ENCODE data around the gene ZCCHC14. TPM values are rescaled to one million over a fixed set of nuclear protein-coding genes. Genes with fewer than 3 reads are reported as not detected.

The ZCCHC14 gene
- total RNA-seq, 1 experiment from 2014 or later = not detected

GRCh38 chr16:87422106-87422505, 70.7 kb downstream of the ZCCHC14 start:
- Histone ChIP-seq H3K4me1 (ENCODE audit: low read length) (no peaks in the 10 kb centered on the region), H3K9me3 (ENCODE audit: low read length) (no peaks in the 10 kb centered on the region), H3K9ac (ENCODE audit: low read length) (no peak overlapping the region), H3K27me3 (ENCODE audit: low read length) (no peaks in the 10 kb centered on the region), H3K27ac (ENCODE audit: low read length) (no peak overlapping the region), H3K79me2 (ENCODE audit: low read length) (no peaks in the 10 kb centered on the region), H3K36me3 (ENCODE audit: insufficient read depth, low read length) (no peaks in the 10 kb centered on the region), H4K20me1 (ENCODE audit: insufficient read depth, low read depth, low read length) (no peaks in the 10 kb centered on the region), H2AFZ (ENCODE audit: low read length) (no peak overlapping the region), H3K4me3 (ENCODE audit: low read length) (no peak overlapping the region), H3K9me2 (replicated peaks; ENCODE audit: insufficient read depth, low read length) (no peaks in the 10 kb centered on the region), H3K4me2 (ENCODE audit: low read depth, low read length, poor library complexity, severe bottlenecking) (no peak overlapping the region)
- no peak for DNase-seq

GRCh38 chr16:87421003-87421912, 71.6 kb downstream of the ZCCHC14 start:
- Histone ChIP-seq H3K4me2 (ENCODE audit: low read depth, low read length, poor library complexity, severe bottlenecking) (no peak overlapping the region), H4K20me1 (ENCODE audit: insufficient read depth, low read depth, low read length) (no peaks in the 10 kb centered on the region), H3K36me3 (ENCODE audit: insufficient read depth, low read length) (no peaks in the 10 kb centered on the region)

GRCh38 chr16:87420026-87421002, 72.5 kb downstream of the ZCCHC14 start:
- no peak overlapping the region for H3K4me2 ChIP-seq (ENCODE audit: low read depth, low read length, poor library complexity, severe bottlenecking)
- no peak overlapping the region for H3K9ac ChIP-seq (ENCODE audit: low read length)
- no peaks in the 10 kb centered on the region for H3K4me1 ChIP-seq (ENCODE audit: low read length)
- no peaks in the 10 kb centered on the region for H4K20me1 ChIP-seq (ENCODE audit: insufficient read depth, low read depth, low read length)
- H3K27ac ChIP-seq (ENCODE audit: low read length) = no peak overlapping the region
- no peaks in the 10 kb centered on the region for H3K9me3 ChIP-seq (ENCODE audit: low read length)
- H2AFZ ChIP-seq (ENCODE audit: low read length) = no peak overlapping the region
- H3K9me2 ChIP-seq (replicated peaks; ENCODE audit: insufficient read depth, low read length) = no peaks in the 10 kb centered on the region
- no peak overlapping the region for H3K4me3 ChIP-seq (ENCODE audit: low read length)
- H3K27me3 ChIP-seq (ENCODE audit: low read length) = no peaks in the 10 kb centered on the region
- no peaks in the 10 kb centered on the region for H3K79me2 ChIP-seq (ENCODE audit: low read length)
- no peaks in the 10 kb centered on the region for H3K36me3 ChIP-seq (ENCODE audit: insufficient read depth, low read length)
- DNase-seq = peak; percentile 69

More at GRCh38 chr16:87421003-87421912, 71.6 kb downstream of the ZCCHC14 start:
- no peaks in the 10 kb centered on the region for H3K4me1 ChIP-seq (ENCODE audit: low read length)
- no peak overlapping the region for H3K27ac ChIP-seq (ENCODE audit: low read length)
- no peaks in the 10 kb centered on the region for H3K9me2 ChIP-seq (replicated peaks; ENCODE audit: insufficient read depth, low read length)
- H3K9ac ChIP-seq (ENCODE audit: low read length) = no peak overlapping the region
- H3K79me2 ChIP-seq (ENCODE audit: low read length) = no peaks in the 10 kb centered on the region
- H2AFZ ChIP-seq (ENCODE audit: low read length) = no peak overlapping the region
- no peak for DNase-seq
- H3K9me3 ChIP-seq (ENCODE audit: low read length) = no peaks in the 10 kb centered on the region
- no peaks in the 10 kb centered on the region for H3K27me3 ChIP-seq (ENCODE audit: low read length)
- H3K4me3 ChIP-seq (ENCODE audit: low read length) = no peak overlapping the region

DNA sequence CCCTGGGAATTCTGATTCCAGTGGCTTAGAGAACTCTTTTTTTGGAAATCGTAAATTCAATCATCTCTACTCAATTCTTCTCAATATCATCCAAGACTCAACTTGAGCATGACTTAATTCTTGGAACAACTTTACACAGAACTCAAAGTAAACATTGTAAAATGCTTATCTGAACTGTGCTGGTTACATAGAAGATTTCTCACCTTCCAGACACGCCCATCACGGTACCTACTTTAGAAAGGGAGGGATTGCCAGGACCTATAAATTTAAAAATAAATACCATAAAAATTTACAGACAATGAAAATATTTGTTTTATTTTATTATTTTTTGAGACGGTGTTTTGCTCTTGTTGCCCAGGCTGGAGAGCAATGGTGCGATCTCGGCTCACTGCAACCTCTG, 74.2 kb downstream of the ZCCHC14 start:
- Histone ChIP-seq H3K4me2 (ENCODE audit: low read depth, low read length, poor library complexity, severe bottlenecking) (no peak overlapping the region), H3K27me3 (ENCODE audit: low read length) (no peaks in the 10 kb centered on the region), H3K4me3 (ENCODE audit: low read length) (no peak overlapping the region), H4K20me1 (ENCODE audit: insufficient read depth, low read depth, low read length) (no peaks in the 10 kb centered on the region), H2AFZ (ENCODE audit: low read length) (no peak overlapping the region), H3K36me3 (ENCODE audit: insufficient read depth, low read length) (no peaks in the 10 kb centered on the region), H3K9me2 (replicated peaks; ENCODE audit: insufficient read depth, low read length) (no peaks in the 10 kb centered on the region), H3K27ac (ENCODE audit: low read length) (no peak overlapping the region), H3K79me2 (ENCODE audit: low read length) (no peaks in the 10 kb centered on the region), H3K9me3 (ENCODE audit: low read length) (no peaks in the 10 kb centered on the region), H3K4me1 (ENCODE audit: low read length) (no peaks in the 10 kb centered on the region), H3K9ac (ENCODE audit: low read length) (no peak overlapping the region)
- DNase-seq = no peak

DNA sequence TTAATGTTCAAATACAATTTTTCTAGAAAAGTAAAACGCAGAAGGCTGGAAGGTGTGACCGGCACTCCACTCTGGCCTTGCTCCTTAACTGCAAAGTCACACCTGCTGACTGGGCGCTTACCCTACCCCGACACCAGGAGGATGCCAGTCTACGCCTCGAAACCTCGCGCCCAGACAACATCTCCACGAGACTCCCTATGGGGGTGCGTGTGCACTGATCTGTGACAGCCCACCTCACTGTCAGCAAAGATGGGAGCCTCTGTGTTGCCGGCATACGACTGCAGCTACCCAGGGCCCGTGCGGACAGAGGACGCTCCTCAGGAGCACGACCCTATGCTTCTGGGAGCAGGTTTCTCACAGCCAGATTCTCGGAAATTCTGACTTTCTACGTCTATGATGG, 74.6 kb downstream of the ZCCHC14 start:
- Histone ChIP-seq H3K9me2 (replicated peaks; ENCODE audit: insufficient read depth, low read length) (no peaks in the 10 kb centered on the region), H3K4me3 (ENCODE audit: low read length) (no peak overlapping the region), H3K27ac (ENCODE audit: low read length) (no peak overlapping the region), H3K79me2 (ENCODE audit: low read length) (no peaks in the 10 kb centered on the region), H4K20me1 (ENCODE audit: insufficient read depth, low read depth, low read length) (no peaks in the 10 kb centered on the region), H3K4me2 (ENCODE audit: low read depth, low read length, poor library complexity, severe bottlenecking) (no peak overlapping the region), H3K36me3 (ENCODE audit: insufficient read depth, low read length) (no peaks in the 10 kb centered on the region), H3K9ac (ENCODE audit: low read length) (no peak overlapping the region), H3K4me1 (ENCODE audit: low read length) (no peaks in the 10 kb centered on the region), H2AFZ (ENCODE audit: low read length) (no peak overlapping the region), H3K27me3 (ENCODE audit: low read length) (no peaks in the 10 kb centered on the region), H3K9me3 (ENCODE audit: low read length) (no peaks in the 10 kb centered on the region)
- DNase-seq = no peak

- Histone ChIP-seq H3K4me2 (ENCODE audit: low read depth, low read length, poor library complexity, severe bottlenecking) (no peak overlapping the region), H3K27me3 (ENCODE audit: low read length) (no peaks in the 10 kb centered on the region), H3K4me3 (ENCODE audit: low read length) (no peak overlapping the region), H3K9ac (ENCODE audit: low read length) (no peak overlapping the region), H3K9me3 (ENCODE audit: low read length) (no peaks in the 10 kb centered on the region), H3K79me2 (ENCODE audit: low read length) (no peaks in the 10 kb centered on the region), H2AFZ (ENCODE audit: low read length) (no peak overlapping the region), H4K20me1 (ENCODE audit: insufficient read depth, low read depth, low read length) (no peaks in the 10 kb centered on the region), H3K27ac (ENCODE audit: low read length) (no peak overlapping the region), H3K9me2 (replicated peaks; ENCODE audit: insufficient read depth, low read length) (no peaks in the 10 kb centered on the region), H3K4me1 (ENCODE audit: low read length) (no peaks in the 10 kb centered on the region), H3K36me3 (ENCODE audit: insufficient read depth, low read length) (no peaks in the 10 kb centered on the region)
- no peak for DNase-seq
These were observed 75.3 kb downstream of the ZCCHC14 start for GRCh38 chr16:87417528-87417910.

DNA sequence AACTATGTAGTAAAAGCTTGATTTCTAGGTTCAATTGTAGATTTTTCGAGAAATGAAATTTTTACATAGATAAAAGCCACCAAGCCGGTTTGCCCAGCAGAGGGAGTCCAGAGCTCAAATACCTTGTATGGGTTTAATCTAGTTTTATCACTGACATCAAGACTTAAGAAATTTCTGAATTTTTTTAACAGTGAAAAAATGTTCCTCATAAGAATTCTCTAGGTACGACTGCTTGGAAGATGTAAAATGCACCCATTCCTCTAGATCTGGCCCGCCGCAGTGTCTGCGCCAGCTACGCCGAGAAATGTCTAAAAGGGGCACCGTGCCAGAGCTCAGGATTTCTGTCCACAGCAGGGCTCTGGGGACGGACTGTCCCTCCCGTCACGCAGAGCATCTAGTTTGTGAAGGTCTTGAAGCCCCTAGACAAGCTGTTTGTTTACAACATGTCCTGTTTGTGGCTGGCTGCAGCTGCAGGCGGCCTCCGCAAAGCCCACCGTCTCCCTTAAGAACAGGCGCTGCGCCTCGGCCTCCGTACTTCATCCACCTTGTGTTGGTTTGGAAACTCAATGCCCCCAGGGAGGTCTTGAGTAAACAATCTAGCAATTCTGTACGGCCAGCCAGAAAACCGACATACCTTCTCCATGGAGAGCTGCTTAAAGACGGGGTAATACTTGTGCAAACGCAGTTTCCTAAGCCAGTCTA, 75.8 kb downstream of the ZCCHC14 start:
- H3K9me2 ChIP-seq (replicated peaks; ENCODE audit: insufficient read depth, low read length) = no peaks in the 10 kb centered on the region
- no peak overlapping the region for H3K27ac ChIP-seq (ENCODE audit: low read length)
- H3K9me3 ChIP-seq (ENCODE audit: low read length) = no peaks in the 10 kb centered on the region
- no peak overlapping the region for H3K4me3 ChIP-seq (ENCODE audit: low read length)
- H3K27me3 ChIP-seq (ENCODE audit: low read length) = no peaks in the 10 kb centered on the region
- peak; percentile 67 for DNase-seq
- no peak overlapping the region for H3K9ac ChIP-seq (ENCODE audit: low read length)
- no peaks in the 10 kb centered on the region for H3K79me2 ChIP-seq (ENCODE audit: low read length)
- H3K36me3 ChIP-seq (ENCODE audit: insufficient read depth, low read length) = no peaks in the 10 kb centered on the region
- no peak overlapping the region for H2AFZ ChIP-seq (ENCODE audit: low read length)
- no peaks in the 10 kb centered on the region for H3K4me1 ChIP-seq (ENCODE audit: low read length)
- H3K4me2 ChIP-seq (ENCODE audit: low read depth, low read length, poor library complexity, severe bottlenecking) = no peak overlapping the region
- H4K20me1 ChIP-seq (ENCODE audit: insufficient read depth, low read depth, low read length) = no peaks in the 10 kb centered on the region

All from Karpas-422 (cell line).